CD8-positive, alpha-beta memory T cell (primary cell): ENCODE results near the gene OFD1. TPM values are rescaled to one million over a fixed set of nuclear protein-coding genes. Genes with fewer than 3 reads are reported as not detected.

Experiments used
- CTCF ChIA-PET: fragments of 350-600 bp; sonication (Branson Sonifier 250); formaldehyde crosslinking; loops from one replicate; lab custom pipeline; 2021; ENCODE audit warnings: antibody characterized with exemption; lab: Charles Lee
- POLR2A ChIA-PET: fragments of 350-600 bp; sonication (Branson Sonifier 250); formaldehyde crosslinking; loops from one replicate; lab custom pipeline; 2021; ENCODE audit warnings: antibody characterized with exemption; lab: Charles Lee
- DNase-seq, 5 donors: peaks; one replicate each; pipeline versions ENCODE4 v3.0.0 to v3.0.0-alpha.2; 2020 to 2022; ENCODE audit warnings: mixed read lengths in 1 of 5
- H3K27ac ChIP-seq: one replicate; pipeline ENCODE4 v1.7.0; 2013; ENCODE audit warnings: low read depth, mild to moderate bottlenecking, low read length, moderate library complexity
- H3K27me3 ChIP-seq: 2 replicates; pipeline ENCODE4 v1.7.0; 2013; ENCODE audit warnings: low read length, mild to moderate bottlenecking; ENCODE audit not compliant: insufficient read depth, poor library complexity, severe bottlenecking
- H3K36me3 ChIP-seq: 2 replicates; pipeline ENCODE4 v1.7.0; 2013; ENCODE audit warnings: mild to moderate bottlenecking, low read length, moderate library complexity; ENCODE audit not compliant: insufficient read depth
- H3K4me1 ChIP-seq: 2 replicates; pipeline ENCODE4 v1.7.0; 2013; ENCODE audit warnings: mild to moderate bottlenecking, low read length, moderate library complexity; ENCODE audit not compliant: insufficient read depth
- H3K4me3 ChIP-seq: 2 replicates; pipeline ENCODE4 v1.7.0; 2013; ENCODE audit warnings: mild to moderate bottlenecking, low read length
- H3K9me3 ChIP-seq: 2 replicates; pipeline ENCODE4 v1.7.0; 2013; ENCODE audit warnings: mild to moderate bottlenecking, low read length
- H3K27ac Mint-ChIP-seq, 8 donors: one replicate each; pipeline ENCODE4 v1.8.0; 2020 to 2021; ENCODE audit warnings: mixed read lengths in 8 of 8, mild to moderate bottlenecking in 6 of 8, inconsistent platforms in 3 of 8, moderate library complexity in 3 of 8
- H3K27me3 Mint-ChIP-seq, 2 donors: one replicate each; pipeline ENCODE4 v1.8.0; 2020 to 2021; ENCODE audit warnings: mixed read lengths in 2 of 2, mild to moderate bottlenecking in 1 of 2, moderate library complexity in 1 of 2
- H3K36me3 Mint-ChIP-seq, 3 donors: one replicate each; pipeline ENCODE4 v1.8.0; 2020 to 2021; ENCODE audit warnings: mixed read lengths in 3 of 3, inconsistent platforms in 1 of 3, mild to moderate bottlenecking in 1 of 3
- H3K4me1 Mint-ChIP-seq, 3 donors: one replicate each; pipeline ENCODE4 v1.8.0; 2020 to 2021; ENCODE audit warnings: mixed read lengths in 3 of 3, inconsistent platforms in 1 of 3, mild to moderate bottlenecking in 1 of 3
- H3K4me3 Mint-ChIP-seq, 7 donors: one replicate each; pipeline ENCODE4 v1.8.0; 2020 to 2021; ENCODE audit warnings: mixed read lengths in 7 of 7, mild to moderate bottlenecking in 6 of 7, moderate library complexity in 4 of 7, inconsistent platforms in 2 of 7
- H3K9me3 Mint-ChIP-seq, 5 donors: one replicate each; pipeline ENCODE4 v1.8.0; 2020 to 2022; ENCODE audit warnings: mixed read lengths in 5 of 5, mild to moderate bottlenecking in 3 of 5, moderate library complexity in 2 of 5, inconsistent platforms in 1 of 5
- polyA plus RNA-seq: library from polyadenylated mRNA; unstranded; fragments of 300-500 nt; fragmentation: Illumina TruSeq; gene quantifications from one replicate; pipeline ENCODE4 v1.2.3, GENCODE V29; 2021
- total RNA-seq, 2 experiments: library from RNA; stranded (reverse); gene quantifications; one replicate each; pipeline ENCODE4 v1.2.3, GENCODE V29; 2021

OFD1 gene
- total and polyA plus RNA-seq, 3 experiments from 2014 or later, result 29.1 to 46.3 (median 30.4) TPM

DNA sequence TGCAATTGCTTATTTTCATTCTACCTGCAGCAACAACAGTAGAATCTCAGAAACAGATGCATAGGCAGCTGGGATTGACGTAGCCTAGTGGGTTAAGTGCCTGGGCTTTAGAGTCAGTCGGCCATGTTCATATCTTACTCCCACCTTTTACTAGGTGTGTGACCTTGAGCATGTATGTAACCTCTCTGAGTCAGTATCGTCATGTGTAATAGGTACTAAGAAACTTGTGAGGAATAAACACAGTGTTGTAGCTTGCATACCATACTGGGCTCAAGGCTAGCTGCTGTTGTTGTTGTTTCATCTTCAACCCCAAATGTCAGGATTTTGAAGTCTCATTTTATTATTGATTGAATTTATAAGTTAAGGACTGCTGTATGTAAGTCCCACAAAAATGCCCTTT is 31.4 kb upstream of the OFD1 start:
- no peaks in the 10 kb centered on the region for H3K36me3 ChIP-seq
- no peak for DNase-seq
- no peaks in the 10 kb centered on the region for H3K9me3 Mint-ChIP-seq
- no peak overlapping the region for H3K4me3 Mint-ChIP-seq
- peaks cover 16% of the 10 kb centered on the region for H3K4me1 ChIP-seq
- H3K27me3 Mint-ChIP-seq, result peaks cover 0 to 1% of the 10 kb centered on the region in 2 donors
- H3K4me3 ChIP-seq, result no peak overlapping the region
- H3K4me1 Mint-ChIP-seq, result peaks cover 49 to 76% (median 71%) of the 10 kb centered on the region in 3 donors
- POLR2A ChIA-PET, result no interaction called here
- H3K27me3 ChIP-seq, result no peaks in the 10 kb centered on the region
- H3K27ac Mint-ChIP-seq, result peak overlapping the region in 5 of 8 donors; percentile 9 to 91 (median 55)
- CTCF ChIA-PET, result no interaction called here
- peaks cover 0 to 45% (median 9%) of the 10 kb centered on the region in 3 donors for H3K36me3 Mint-ChIP-seq
- H3K9me3 ChIP-seq, result no peaks in the 10 kb centered on the region
- no peak overlapping the region for H3K27ac ChIP-seq

DNA sequence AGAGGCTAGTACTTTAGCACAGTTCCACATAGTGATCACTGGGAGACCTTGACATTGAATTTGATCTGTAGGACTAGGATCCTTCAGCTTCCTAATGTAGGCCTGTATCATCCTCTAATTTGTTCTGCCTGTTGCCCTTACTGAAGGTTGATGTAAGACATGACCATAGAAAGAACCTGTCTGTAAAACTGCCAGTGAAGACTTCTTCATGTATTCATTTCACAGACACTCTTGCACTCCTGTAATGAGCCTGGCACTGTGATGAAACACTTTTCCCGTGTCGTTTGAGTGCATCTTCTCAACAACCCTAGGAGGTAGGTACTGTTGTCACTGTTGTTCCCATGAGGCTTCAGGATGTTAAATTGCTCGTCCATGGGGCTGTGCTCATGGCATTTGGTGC is 31.0 kb upstream of the OFD1 start:
- Histone ChIP-seq H3K27ac (no peak overlapping the region), H3K9me3 (no peaks in the 10 kb centered on the region), H3K36me3 (no peaks in the 10 kb centered on the region), H3K4me3 (no peak overlapping the region), H3K4me1 (peaks cover 11% of the 10 kb centered on the region), H3K27me3 (no peaks in the 10 kb centered on the region)
- H3K9me3 Mint-ChIP-seq, result no peaks in the 10 kb centered on the region
- peaks cover 0 to 1% of the 10 kb centered on the region in 2 donors for H3K27me3 Mint-ChIP-seq
- peaks cover 48 to 71% (median 67%) of the 10 kb centered on the region in 3 donors for H3K4me1 Mint-ChIP-seq
- peak overlapping the region in 2 of 7 donors; percentile 10 to 21 for H3K4me3 Mint-ChIP-seq
- peak overlapping the region; percentile 9 to 91 (median 77) for H3K27ac Mint-ChIP-seq
- ChIA-PET POLR2A (no interaction called here), CTCF (no interaction called here)
- DNase-seq, result no peak
- peaks cover 0 to 49% (median 10%) of the 10 kb centered on the region in 3 donors for H3K36me3 Mint-ChIP-seq

DNA sequence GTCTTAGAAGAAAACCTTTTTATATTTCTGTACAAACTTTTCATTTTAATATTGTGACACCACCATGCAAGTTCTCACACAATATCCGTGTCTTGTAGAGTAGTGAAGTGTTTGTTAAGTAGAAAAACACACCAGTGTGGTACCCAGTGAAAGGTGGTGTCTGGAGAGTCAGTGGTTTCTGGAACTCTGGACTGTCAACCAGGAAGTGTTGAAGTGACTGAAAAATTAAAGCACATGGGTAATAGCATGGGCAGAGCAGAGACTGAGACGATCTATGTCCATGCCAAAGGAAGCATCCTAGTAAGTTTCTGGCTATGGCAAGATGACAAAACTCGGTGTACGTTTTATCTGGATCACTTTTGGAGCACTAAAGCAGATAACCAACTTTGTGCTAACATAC is 23.4 kb upstream of the OFD1 start:
- Mint-ChIP-seq H3K4me1 (peaks cover 24 to 39% (median 26%) of the 10 kb centered on the region in 3 donors), H3K9me3 (no peaks in the 10 kb centered on the region), H3K27ac (peak overlapping the region; percentile 30 to 75 (median 62)), H3K27me3 (no peaks in the 10 kb centered on the region), H3K36me3 (peaks cover 18 to 59% (median 25%) of the 10 kb centered on the region in 3 donors), H3K4me3 (peak overlapping the region in 1 of 7 donors; percentile 74)
- H3K4me1 ChIP-seq, result peaks cover 1% of the 10 kb centered on the region
- DNase-seq, result no peak
- H3K9me3 ChIP-seq, result no peaks in the 10 kb centered on the region
- CTCF ChIA-PET, result no interaction called here
- no peaks in the 10 kb centered on the region for H3K27me3 ChIP-seq
- H3K36me3 ChIP-seq, result no peaks in the 10 kb centered on the region
- POLR2A ChIA-PET, result interaction anchor here (1.3 kb wide), 1 partner anchor 24 kb away, joined by 4 read pairs; the partner anchor contains the start of genes OFD1 and TRAPPC2
- H3K27ac ChIP-seq, result no peak overlapping the region
- no peak overlapping the region for H3K4me3 ChIP-seq

DNA sequence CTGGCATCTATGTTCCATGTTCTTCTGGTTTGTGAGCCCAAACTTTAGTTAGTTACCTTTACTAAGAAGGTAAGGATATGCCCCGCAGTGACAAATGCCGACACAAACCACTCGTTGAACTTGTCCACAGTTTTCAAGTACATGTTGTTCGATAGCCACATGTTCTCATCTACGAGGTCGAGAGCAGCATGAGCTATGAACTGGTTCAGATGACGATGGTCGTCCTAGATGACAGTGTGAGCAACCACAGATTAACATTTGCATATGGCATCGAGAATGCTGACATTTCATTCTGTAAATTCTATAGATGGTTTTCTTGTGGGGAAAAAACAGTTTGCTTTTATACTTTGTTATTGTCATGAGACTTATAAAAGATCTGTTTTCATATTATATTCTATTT is 18.1 kb upstream of the OFD1 start:
- Mint-ChIP-seq H3K27me3 (no peaks in the 10 kb centered on the region), H3K9me3 (no peaks in the 10 kb centered on the region), H3K36me3 (peaks cover 20 to 60% (median 25%) of the 10 kb centered on the region in 3 donors), H3K4me3 (peak overlapping the region in 5 of 7 donors; percentile 34 to 49 (median 48)), H3K4me1 (peaks cover 56 to 62% (median 62%) of the 10 kb centered on the region in 3 donors), H3K27ac (peak overlapping the region; percentile 86 to 94 (median 90))
- Histone ChIP-seq H3K4me3 (no peak overlapping the region), H3K27ac (peak overlapping the region; percentile 24), H3K27me3 (no peaks in the 10 kb centered on the region), H3K9me3 (no peaks in the 10 kb centered on the region), H3K4me1 (peaks cover 34% of the 10 kb centered on the region), H3K36me3 (no peaks in the 10 kb centered on the region)
- POLR2A ChIA-PET, result interaction anchor here (1.0 kb wide), 1 partner anchor 18 kb away, joined by 4 read pairs; the partner anchor contains the start of genes OFD1 and TRAPPC2
- peak in 2 of 5 donors; percentile 32 to 43 for DNase-seq
- CTCF ChIA-PET, result interaction anchor here (1.1 kb wide), 3 partner anchors 9 to 32 kb away, joined by 3 to 4 read pairs (median 4); partner anchors contain the start of genes OFD1 and TRAPPC2

DNA sequence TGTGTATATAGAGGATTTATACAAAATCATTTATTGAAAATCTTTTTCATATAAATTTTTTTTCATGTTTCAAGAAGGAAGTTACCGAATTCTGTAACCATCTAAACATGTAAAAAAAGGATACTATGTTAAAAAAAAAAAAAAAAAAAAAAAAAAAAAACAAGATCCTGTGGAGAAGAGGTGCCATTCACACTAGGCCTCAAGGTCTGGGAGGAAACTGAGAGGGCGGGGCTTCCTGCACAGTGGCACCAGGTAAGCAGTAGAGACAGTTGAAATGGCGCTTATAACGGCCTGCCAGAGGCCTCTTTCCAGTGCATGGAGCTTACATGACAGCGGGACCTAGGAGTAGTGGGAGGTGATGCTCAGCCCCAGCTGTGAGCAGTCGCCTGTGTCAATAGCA is 17.6 kb upstream of the OFD1 start:
- H3K4me3 ChIP-seq, result no peak overlapping the region

DNA sequence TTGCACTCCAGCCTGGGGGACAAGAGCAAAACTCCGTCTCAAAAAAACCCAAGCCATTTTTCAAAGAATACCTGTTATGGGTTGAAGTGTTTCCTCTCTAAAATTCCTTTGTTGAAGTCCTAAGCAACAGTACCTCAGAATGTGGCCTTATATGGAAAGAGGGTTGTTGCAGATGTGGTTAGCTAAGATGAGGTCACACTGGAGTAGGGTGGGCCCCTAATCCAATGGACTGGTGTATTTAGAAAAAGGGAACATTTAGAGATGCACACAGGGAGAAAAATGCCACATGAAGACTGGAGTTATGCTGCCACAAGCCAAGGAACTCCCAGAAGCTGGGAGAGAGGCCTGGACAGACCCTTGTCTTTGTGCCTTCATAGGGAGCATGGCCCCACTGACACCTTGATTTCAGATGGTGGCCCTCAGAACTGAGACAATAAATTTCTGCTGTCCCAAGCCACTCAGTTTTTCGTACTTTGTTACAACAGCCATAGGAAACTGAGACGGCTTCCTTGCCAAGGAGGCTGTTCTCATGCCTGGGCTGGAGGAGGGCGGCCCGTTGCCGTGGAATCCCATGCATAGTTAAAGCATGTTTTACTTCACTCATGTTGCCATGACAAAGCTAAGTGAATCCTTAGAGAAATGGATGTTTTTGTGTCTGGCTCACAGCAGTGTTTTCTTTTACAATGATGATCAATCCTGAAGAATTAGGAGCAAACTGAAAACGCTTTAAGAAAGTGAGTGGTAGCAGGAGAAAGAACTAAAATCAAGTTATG is 16.7 kb upstream of the OFD1 start:
- no peaks in the 10 kb centered on the region for H3K9me3 ChIP-seq
- no peaks in the 10 kb centered on the region for H3K36me3 ChIP-seq
- ChIA-PET POLR2A (no interaction called here), CTCF (no interaction called here)
- Mint-ChIP-seq H3K4me3 (peak overlapping the region in 5 of 7 donors; percentile 17 to 52 (median 30)), H3K27ac (peak overlapping the region; percentile 56 to 97 (median 89)), H3K9me3 (no peaks in the 10 kb centered on the region), H3K4me1 (peaks cover 55 to 65% (median 64%) of the 10 kb centered on the region in 3 donors), H3K36me3 (peaks cover 18 to 56% (median 23%) of the 10 kb centered on the region in 3 donors), H3K27me3 (no peaks in the 10 kb centered on the region)
- H3K4me3 ChIP-seq, result no peak overlapping the region
- peaks cover 40% of the 10 kb centered on the region for H3K4me1 ChIP-seq
- no peak overlapping the region for H3K27ac ChIP-seq
- no peaks in the 10 kb centered on the region for H3K27me3 ChIP-seq
- no peak for DNase-seq

More for the DNA sequence above, 17.6 kb upstream of the OFD1 start:
- H3K4me3 Mint-ChIP-seq, result peak overlapping the region; percentile 20 to 88 (median 73)
- H3K4me1 ChIP-seq, result peaks cover 34% of the 10 kb centered on the region
- peak; percentile 34 to 80 (median 52) for DNase-seq
- H3K9me3 Mint-ChIP-seq, result no peaks in the 10 kb centered on the region
- H3K27me3 ChIP-seq, result no peaks in the 10 kb centered on the region
- ChIA-PET CTCF (interaction anchor here (1.1 kb wide), 1 partner anchor 8 kb away, joined by 4 read pairs; no protein-coding TSS in a partner anchor), POLR2A (no interaction called here)
- peak overlapping the region; percentile 82 to 97 (median 94) for H3K27ac Mint-ChIP-seq
- peaks cover 55 to 62% (median 62%) of the 10 kb centered on the region in 3 donors for H3K4me1 Mint-ChIP-seq
- peak overlapping the region; percentile 9 for H3K27ac ChIP-seq
- no peaks in the 10 kb centered on the region for H3K9me3 ChIP-seq
- H3K36me3 ChIP-seq, result no peaks in the 10 kb centered on the region
- H3K27me3 Mint-ChIP-seq, result no peaks in the 10 kb centered on the region
- peaks cover 16 to 57% (median 21%) of the 10 kb centered on the region in 3 donors for H3K36me3 Mint-ChIP-seq

DNA sequence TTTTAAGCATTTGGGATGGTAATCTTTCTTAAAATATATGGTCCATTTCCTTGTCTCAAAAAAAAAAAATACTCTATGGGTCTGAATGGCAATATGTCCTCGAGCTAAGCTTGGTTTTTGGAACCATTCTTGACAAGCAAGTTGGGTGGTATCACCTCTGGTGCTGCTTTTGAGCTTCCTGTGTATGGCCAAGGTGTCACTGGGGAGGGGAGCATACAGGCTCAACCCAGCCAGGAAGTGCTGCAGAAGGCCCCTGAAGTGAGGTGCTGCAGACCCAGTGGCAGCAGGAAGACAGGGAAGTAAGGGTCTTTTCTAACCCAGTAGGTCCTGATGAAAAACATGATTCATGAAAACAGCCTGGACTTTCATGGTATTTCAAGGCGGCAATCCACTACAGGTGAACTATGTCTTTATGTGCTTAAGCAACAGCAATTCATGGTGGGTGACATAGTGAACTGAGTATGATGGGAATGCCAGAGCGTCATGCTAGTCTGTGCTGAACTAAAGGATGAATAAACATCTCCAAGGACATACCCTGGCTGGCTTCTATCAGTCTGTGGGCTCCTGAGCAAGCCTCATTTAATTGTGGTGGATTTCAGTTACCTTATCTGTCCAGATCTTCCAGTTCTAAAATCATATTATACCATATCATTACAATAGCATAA is 15.2 kb upstream of the OFD1 start:
- CTCF ChIA-PET, result interaction anchor here (0.8 to 3.5 kb wide), 2 partner anchors 15 to 16 kb away, joined by 5 to 16 read pairs; partner anchors contain the start of genes OFD1 and TRAPPC2

More for the DNA sequence above, 15.2 kb upstream of the OFD1 start:
- Histone ChIP-seq H3K4me1 (peaks cover 40% of the 10 kb centered on the region), H3K9me3 (no peaks in the 10 kb centered on the region), H3K27ac (no peak overlapping the region), H3K4me3 (no peak overlapping the region), H3K27me3 (no peaks in the 10 kb centered on the region), H3K36me3 (no peaks in the 10 kb centered on the region)
- no peaks in the 10 kb centered on the region for H3K9me3 Mint-ChIP-seq
- no peaks in the 10 kb centered on the region for H3K27me3 Mint-ChIP-seq
- H3K27ac Mint-ChIP-seq, result peak overlapping the region; percentile 71 to 99 (median 90)
- peaks cover 18 to 63% (median 25%) of the 10 kb centered on the region in 3 donors for H3K36me3 Mint-ChIP-seq
- peak in 4 of 5 donors; percentile 22 to 52 (median 40) for DNase-seq
- H3K4me3 Mint-ChIP-seq, result peak overlapping the region; percentile 34 to 86 (median 64)
- H3K4me1 Mint-ChIP-seq, result peaks cover 64 to 76% (median 74%) of the 10 kb centered on the region in 3 donors
- POLR2A ChIA-PET, result interaction anchor here (0.5 to 2.2 kb wide), 5 partner anchors 11 to 60 kb away, joined by 3 to 15 read pairs (median 4); partner anchors contain the start of genes OFD1 and TRAPPC2
